Stimulated activated CD8-positive, alpha-beta memory T cell treated with anti-CD3 and anti-CD28 coated beads, Interleukin-7, amount 100 ng/mL, for 48 hours (primary cell): ENCODE measurements around the gene UBALD2.

Experiments used
- DNase-seq, 2 donors: peaks; one replicate each; pipeline ENCODE4 v3.0.0-alpha.2; 2020; ENCODE audit warnings: low read depth in 1 of 2; ENCODE audit errors: extremely low read depth in 1 of 2

The UBALD2 gene

DNA sequence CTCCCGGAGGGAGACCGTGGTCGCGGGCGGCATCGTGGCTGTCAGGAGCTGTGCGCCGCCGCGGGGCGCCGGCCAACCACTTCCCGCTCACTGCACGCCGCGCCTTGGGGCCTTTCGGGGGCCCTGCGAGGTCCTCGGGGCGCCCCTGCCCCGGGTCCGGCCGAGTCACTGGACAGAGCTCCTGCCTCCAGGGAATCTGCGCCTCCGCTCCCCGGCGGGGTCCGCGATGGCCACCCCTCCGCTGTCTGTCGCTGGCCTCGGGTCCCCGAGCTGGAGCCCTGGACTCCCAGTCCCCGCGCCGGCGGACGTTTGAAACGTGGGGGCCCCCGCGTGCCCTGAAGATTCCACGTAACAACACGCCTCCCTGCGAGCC is 42.8 kb downstream of the UBALD2 start, which contains the start of gene QRICH2:
TSS of gene QRICH2 (minus strand) at position 311 of the 373 bp plus-strand sequence. CDS start at position 33, 278 bp downstream.
- DNase-seq = no peak

DNA sequence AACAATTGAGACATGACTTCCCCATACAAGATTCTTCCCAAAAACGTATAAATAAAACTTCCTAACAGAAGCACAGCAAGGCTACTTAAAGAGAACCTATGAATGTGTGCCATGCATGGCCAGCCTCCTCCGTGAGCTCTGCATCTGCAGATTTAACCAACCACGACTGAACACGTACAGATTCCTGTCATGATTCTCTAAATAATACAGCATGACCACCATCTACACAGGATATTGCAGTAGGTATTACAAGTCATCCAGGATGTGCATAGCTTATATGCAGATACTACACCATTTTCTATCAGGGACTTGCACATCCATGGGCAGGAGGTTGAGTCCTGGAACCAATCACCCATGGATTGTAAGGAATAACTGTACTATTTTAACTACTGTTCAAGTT is 44.3 kb downstream of the UBALD2 start:
- DNase-seq = no peak

DNA sequence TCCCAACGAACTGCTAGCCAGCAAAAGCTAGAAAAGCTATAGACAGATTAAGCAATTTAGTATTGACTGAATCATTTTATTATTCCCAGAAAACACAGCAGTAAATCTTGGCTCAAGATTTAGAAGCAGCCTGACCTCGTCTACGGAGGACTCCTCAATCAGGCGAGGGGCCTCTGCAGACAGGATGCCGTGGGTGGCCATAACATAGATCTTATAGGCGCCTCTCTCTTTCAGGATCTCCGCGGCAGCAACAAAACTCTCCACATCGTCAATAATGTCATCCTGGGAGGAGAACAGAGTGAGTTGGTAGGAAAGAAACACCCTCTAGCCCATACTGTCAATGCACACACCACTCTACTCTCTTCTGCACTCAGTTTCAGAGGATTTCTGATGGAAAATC is 47.6 kb downstream of the UBALD2 start:
- no peak for DNase-seq

DNA sequence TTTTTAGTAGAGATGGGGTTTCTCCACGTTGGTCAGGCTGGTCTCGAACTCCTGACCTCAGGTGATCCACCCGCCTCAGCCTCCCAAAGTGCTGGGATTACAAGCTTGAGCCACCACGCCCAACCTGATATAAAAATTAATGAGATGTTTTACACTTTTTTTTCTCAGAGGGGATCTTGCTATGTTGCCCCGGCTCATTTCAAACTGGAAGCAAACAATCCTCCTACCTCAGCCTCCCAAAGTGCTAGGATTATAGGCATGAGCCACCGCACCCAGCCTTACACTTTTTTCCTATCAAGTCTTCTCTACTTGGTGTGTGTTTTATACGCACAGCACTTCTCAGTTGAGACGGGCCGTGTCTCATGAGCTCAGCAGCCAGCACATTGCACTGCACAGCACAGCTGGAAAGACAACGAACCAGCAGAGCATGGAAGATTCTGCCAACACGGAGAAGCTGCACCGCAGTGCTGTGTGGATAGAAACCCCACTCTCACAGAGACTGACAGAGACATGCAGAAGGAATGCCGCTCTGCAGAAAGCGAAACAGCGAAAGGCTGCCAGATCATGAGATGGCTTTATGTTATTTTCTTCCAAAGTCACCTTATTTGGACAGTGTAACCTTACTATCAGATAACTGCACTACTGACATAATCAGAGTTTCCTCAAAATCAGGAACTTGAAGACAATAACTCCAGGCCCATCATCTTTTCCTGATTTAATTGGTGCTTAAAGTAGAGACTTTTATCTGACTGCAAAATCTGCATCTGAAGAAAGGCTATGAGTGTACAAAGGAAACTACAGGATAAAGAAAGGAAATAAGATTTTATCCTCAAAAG is 49.5 kb downstream of the UBALD2 start:
- DNase-seq = no peak

DNA sequence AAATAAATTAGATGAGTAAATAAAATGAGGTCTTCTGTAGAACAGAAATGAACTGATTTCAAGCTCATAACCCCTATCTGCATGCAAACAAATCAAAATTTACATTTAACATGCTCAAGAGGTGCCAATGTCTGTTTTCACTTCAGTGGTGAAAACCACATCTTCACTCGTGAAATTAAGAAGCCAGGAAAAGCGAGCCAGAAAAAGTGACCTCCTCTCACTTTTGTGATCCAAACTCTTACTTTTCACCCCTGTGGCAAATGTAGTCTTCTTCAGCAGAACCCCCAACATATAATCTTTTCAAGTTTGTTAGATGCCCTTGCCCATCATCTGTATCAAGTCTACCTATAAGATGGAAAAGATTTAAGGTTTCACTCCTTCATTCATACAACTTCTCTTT is 52.4 kb downstream of the UBALD2 start:
- DNase-seq = no peak

DNA sequence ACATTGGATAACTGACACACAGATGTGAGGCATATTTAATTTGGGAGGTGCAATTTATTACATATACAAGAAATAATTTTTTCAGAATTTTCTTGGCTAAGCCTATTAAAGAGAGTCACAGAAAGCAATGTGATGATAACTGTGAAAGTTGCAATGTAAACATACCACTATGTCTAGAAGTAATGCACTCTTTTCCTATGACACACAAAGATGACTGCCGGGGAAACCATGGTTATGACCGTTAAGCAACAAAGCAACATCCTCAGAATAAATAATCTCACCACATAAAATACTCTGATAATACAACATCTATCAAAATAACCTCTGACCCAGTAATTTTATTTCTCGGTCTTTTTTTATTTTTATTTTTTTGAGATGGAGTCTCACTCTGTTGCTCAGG is 53.4 kb downstream of the UBALD2 start:
- no peak for DNase-seq
